Measurements from ENCODE around the gene REV3L. TPM values are rescaled to one million over a fixed set of nuclear protein-coding genes. Genes with fewer than 3 reads are reported as not detected.
A peak's percentile ranks its signal among the peaks of the same experiment; 100 is the strongest.

Gene REV3L
- total and polyA plus RNA-seq, 2 donors (not counting 1 experiment from before 2014, with no cell fraction given), result 4.7 to 37.9 TPM

- intact Hi-C loops (cut with micrococcal nuclease), result no loop called here
- Histone ChIP-seq H3K9me3 (ENCODE audit: control extremely low read depth in 1 of 3, control insufficient read depth in 2 of 3, insufficient read depth in 1 of 3, low read length in 2 of 3) (peaks cover 0 to 3% (median 3%) of the 10 kb centered on the region in 3 donors), H3K27ac (ENCODE audit: low read length in 2 of 2) (no peak overlapping the region), H4K20me1 (ENCODE audit: control insufficient read depth, insufficient read depth, low read length, poor library complexity, severe bottlenecking) (no peaks in the 10 kb centered on the region), H3K4me2 (replicated peaks; ENCODE audit: low read depth, low read length, poor library complexity, severe bottlenecking) (peak overlapping the region; percentile 42), H3K9ac (ENCODE audit: low read length) (no peak overlapping the region), H3K27me3 (replicated peaks in 1 of 4; ENCODE audit: control extremely low read depth in 1 of 4, control insufficient read depth in 3 of 4, insufficient read depth in 4 of 4, low read length in 3 of 4) (no peaks in the 10 kb centered on the region), H3K4me3 (ENCODE audit: control extremely low read depth in 1 of 5, extremely low read depth in 1 of 5, insufficient read depth in 1 of 5, low read depth in 2 of 5, low read length in 4 of 5) (peak overlapping the region in 1 of 5 experiments; percentile 18), H3K36me3 (replicated peaks in 1 of 2; ENCODE audit: control extremely low read depth in 1 of 2, control insufficient read depth in 1 of 2, extremely low read depth in 1 of 2, insufficient read depth in 2 of 2, low read length in 1 of 2) (peaks cover 0 to 3% of the 10 kb centered on the region in 2 experiments), H3K4me1 (ENCODE audit: control insufficient read depth in 2 of 2, insufficient read depth in 2 of 2, low read length in 2 of 2) (peaks cover 0 to 7% of the 10 kb centered on the region in 2 donors), H2AFZ (ENCODE audit: insufficient read depth, low read depth, low read length, poor library complexity, severe bottlenecking) (peak overlapping the region; percentile 4), H3K79me2 (ENCODE audit: control insufficient read depth, insufficient read depth, low read length) (peaks cover 38% of the 10 kb centered on the region)
- H3K27ac Mint-ChIP-seq, result peak overlapping the region; percentile 54
- ATAC-seq (ENCODE audit: low read depth) (peak; percentile 21), DNase-seq (no peak)
- ChIA-PET POLR2A (no interaction called here), CTCF (interaction anchor here (0.6 kb wide), 1 partner anchor 102 kb away, joined by 3 read pairs; no protein-coding TSS in a partner anchor)
- H3K27me3 Mint-ChIP-seq, result no peaks in the 10 kb centered on the region
- TF ChIP-seq CTCF (IDR thresholded peaks at IDR 0.05), result no peak
- no peak for TF ChIP-seq EZH2 (IDR thresholded peaks at IDR 0.05; ENCODE audit: borderline replicate concordance, insufficient read depth, low read depth, low read length, poor library complexity, severe bottlenecking)
- peak overlapping the region; percentile 53 for H3K4me3 Mint-ChIP-seq
- H3K9me3 Mint-ChIP-seq (ENCODE audit: insufficient read depth), result peaks cover 5% of the 10 kb centered on the region
- peaks cover 22% of the 10 kb centered on the region for H3K4me1 Mint-ChIP-seq
These were observed 21.2 kb downstream of the REV3L start for GRCh38 chr6:111461860-111462259.

GRCh38 chr6:111458670-111459232, 24.3 kb downstream of the REV3L start:
- Histone ChIP-seq H3K4me3 (ENCODE audit: control extremely low read depth in 1 of 5, extremely low read depth in 1 of 5, insufficient read depth in 1 of 5, low read depth in 2 of 5, low read length in 4 of 5) (no peak overlapping the region), H3K9ac (ENCODE audit: low read length) (no peak overlapping the region), H3K79me2 (ENCODE audit: control insufficient read depth, insufficient read depth, low read length) (peaks cover 57% of the 10 kb centered on the region), H3K27me3 (replicated peaks in 1 of 4; ENCODE audit: control extremely low read depth in 1 of 4, control insufficient read depth in 3 of 4, insufficient read depth in 4 of 4, low read length in 3 of 4) (no peaks in the 10 kb centered on the region), H3K36me3 (replicated peaks in 1 of 2; ENCODE audit: control extremely low read depth in 1 of 2, control insufficient read depth in 1 of 2, extremely low read depth in 1 of 2, insufficient read depth in 2 of 2, low read length in 1 of 2) (peaks cover 3 to 4% of the 10 kb centered on the region in 2 experiments), H3K4me1 (ENCODE audit: control insufficient read depth in 2 of 2, insufficient read depth in 2 of 2, low read length in 2 of 2) (peaks cover 0 to 7% of the 10 kb centered on the region in 2 donors), H4K20me1 (ENCODE audit: control insufficient read depth, insufficient read depth, low read length, poor library complexity, severe bottlenecking) (no peaks in the 10 kb centered on the region), H3K9me3 (ENCODE audit: control extremely low read depth in 1 of 3, control insufficient read depth in 2 of 3, insufficient read depth in 1 of 3, low read length in 2 of 3) (peaks cover 0 to 3% (median 3%) of the 10 kb centered on the region in 3 donors), H3K27ac (ENCODE audit: low read length in 2 of 2) (no peak overlapping the region), H2AFZ (ENCODE audit: insufficient read depth, low read depth, low read length, poor library complexity, severe bottlenecking) (no peak overlapping the region), H3K4me2 (replicated peaks; ENCODE audit: low read depth, low read length, poor library complexity, severe bottlenecking) (no peak overlapping the region)
- DNase-seq, result no peak
- Mint-ChIP-seq H3K27ac (no peak overlapping the region), H3K4me3 (no peak overlapping the region), H3K9me3 (ENCODE audit: insufficient read depth) (peaks cover 5% of the 10 kb centered on the region), H3K4me1 (peaks cover 22% of the 10 kb centered on the region), H3K27me3 (no peaks in the 10 kb centered on the region)
- ATAC-seq (ENCODE audit: low read depth), result no peak
- TF ChIP-seq CTCF (IDR thresholded peaks at IDR 0.05), result no peak
- no peak for TF ChIP-seq EZH2 (IDR thresholded peaks at IDR 0.05; ENCODE audit: borderline replicate concordance, insufficient read depth, low read depth, low read length, poor library complexity, severe bottlenecking)
- POLR2A ChIA-PET, result no interaction called here
- intact Hi-C loops (cut with micrococcal nuclease), result no loop called here
- CTCF ChIA-PET, result interaction anchor here (1.3 kb wide), 1 partner anchor 20 kb away, joined by 4 read pairs; no protein-coding TSS in a partner anchor
